Activated T-helper 1 cell treated with anti-CD3 and anti-CD28 coated beads, Interleukin-2, amount 50 U/mL, for 16 hours (primary cell): ENCODE measurements around the gene YBX1.
"Not testable (repeated sequence)": the region's sequence is repeated elsewhere in the genome, so short reads cannot be mapped to it uniquely, and the experiment has no call there.

Experiments used
- DNase-seq, 2 donors: peaks; one replicate each; pipeline ENCODE4 v3.0.0-alpha.2; 2020; ENCODE audit warnings: low read depth in 1 of 2, low spot score in 1 of 2

YBX1 gene

GRCh38 chr1:42689912-42690311, 7.7 kb downstream of the YBX1 start:
- no peak for DNase-seq

- no peak for DNase-seq
Measured at GRCh38 chr1:42690477-42691156, 8.4 kb downstream of the YBX1 start.

GRCh38 chr1:42691157-42691498, 8.9 kb downstream of the YBX1 start:
- no peak for DNase-seq

GRCh38 chr1:42692461-42692860, 10.2 kb downstream of the YBX1 start:
- DNase-seq, result no peak

- no peak for DNase-seq
Measured at GRCh38 chr1:42692911-42693310, 10.7 kb downstream of the YBX1 start.

- no peak for DNase-seq
Measured at GRCh38 chr1:42698081-42698813, 16.0 kb downstream of the YBX1 start.

- DNase-seq, result no peak
Measured at GRCh38 chr1:42700006-42700405, 17.8 kb downstream of the YBX1 start.

GRCh38 chr1:42703888-42704464, 21.8 kb downstream of the YBX1 start:
- no peak for DNase-seq

GRCh38 chr1:42712808-42713207, 30.6 kb downstream of the YBX1 start:
- DNase-seq, result not testable (repeated sequence)

GRCh38 chr1:42713293-42713692, 31.1 kb downstream of the YBX1 start:
- DNase-seq, result no peak

GRCh38 chr1:42714441-42714840, 32.2 kb downstream of the YBX1 start:
- DNase-seq, result not testable (repeated sequence)

- no peak for DNase-seq
Measured at GRCh38 chr1:42720868-42721267, 38.6 kb downstream of the YBX1 start.

- no peak for DNase-seq
Measured at GRCh38 chr1:42721926-42722325, 39.7 kb downstream of the YBX1 start.

GRCh38 chr1:42722403-42722802, 40.2 kb downstream of the YBX1 start:
- DNase-seq, result not testable (repeated sequence)

GRCh38 chr1:42723511-42723910, 41.3 kb downstream of the YBX1 start:
- DNase-seq, result no peak

- not testable (repeated sequence) for DNase-seq
Measured at GRCh38 chr1:42725820-42726219, 43.6 kb downstream of the YBX1 start.

GRCh38 chr1:42730002-42730401, 47.8 kb downstream of the YBX1 start:
- no peak for DNase-seq

GRCh38 chr1:42730988-42731387, 48.8 kb downstream of the YBX1 start:
- DNase-seq, result no peak

GRCh38 chr1:42731585-42731984, 49.4 kb downstream of the YBX1 start:
- DNase-seq, result no peak

- no peak for DNase-seq
Measured at GRCh38 chr1:42732126-42732680, 50.0 kb downstream of the YBX1 start.

- DNase-seq, result no peak
Measured at GRCh38 chr1:42733415-42734200, 51.4 kb downstream of the YBX1 start.
